Measurements from ENCODE around the gene DBF4.

DBF4 gene

DNA sequence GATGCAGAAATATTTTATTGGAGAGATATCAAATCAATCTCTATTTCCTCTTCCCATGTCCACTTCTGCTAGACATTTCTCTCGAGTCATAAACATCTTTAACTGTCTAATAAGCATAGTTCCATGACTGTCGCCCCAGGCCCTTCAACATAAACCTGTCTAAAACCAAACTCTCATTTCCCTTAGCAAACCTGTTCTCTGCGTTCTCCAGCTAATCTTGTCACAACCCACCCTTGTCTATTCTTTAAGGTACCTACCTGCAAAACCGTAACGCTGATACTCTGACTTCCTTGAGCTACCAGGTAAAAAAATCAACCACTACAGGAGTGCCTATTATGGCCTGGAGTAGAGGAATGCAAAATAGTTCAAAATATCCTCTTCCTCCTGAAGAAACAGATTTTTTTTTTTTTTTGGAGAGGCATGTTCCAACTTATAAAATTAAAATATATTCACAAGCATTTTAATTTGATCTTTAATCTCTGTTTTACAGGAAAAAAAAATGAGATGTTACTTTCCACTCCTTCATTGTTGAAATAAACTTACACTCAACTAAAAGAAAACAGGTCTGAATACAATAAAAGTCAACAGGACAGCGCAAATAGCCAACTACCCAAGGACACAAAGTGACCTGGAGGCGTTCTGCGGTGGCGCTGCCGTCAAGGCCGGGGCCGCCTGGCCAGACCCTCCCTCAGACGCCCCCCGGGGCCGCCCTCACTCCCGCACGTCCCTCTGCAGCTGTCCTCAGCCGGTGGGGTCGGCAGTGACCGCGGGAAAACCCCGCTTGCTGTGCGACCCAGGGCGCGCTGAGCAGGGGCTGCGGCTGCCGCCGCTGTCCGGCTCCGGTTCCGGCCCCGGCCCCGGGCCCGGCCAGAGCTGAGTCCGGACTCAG is 898 bp upstream of the DBF4 start:
- peak overlapping the region; percentile 97 for H3K27ac ChIP-seq
- TF ChIP-seq, protein P1, sequence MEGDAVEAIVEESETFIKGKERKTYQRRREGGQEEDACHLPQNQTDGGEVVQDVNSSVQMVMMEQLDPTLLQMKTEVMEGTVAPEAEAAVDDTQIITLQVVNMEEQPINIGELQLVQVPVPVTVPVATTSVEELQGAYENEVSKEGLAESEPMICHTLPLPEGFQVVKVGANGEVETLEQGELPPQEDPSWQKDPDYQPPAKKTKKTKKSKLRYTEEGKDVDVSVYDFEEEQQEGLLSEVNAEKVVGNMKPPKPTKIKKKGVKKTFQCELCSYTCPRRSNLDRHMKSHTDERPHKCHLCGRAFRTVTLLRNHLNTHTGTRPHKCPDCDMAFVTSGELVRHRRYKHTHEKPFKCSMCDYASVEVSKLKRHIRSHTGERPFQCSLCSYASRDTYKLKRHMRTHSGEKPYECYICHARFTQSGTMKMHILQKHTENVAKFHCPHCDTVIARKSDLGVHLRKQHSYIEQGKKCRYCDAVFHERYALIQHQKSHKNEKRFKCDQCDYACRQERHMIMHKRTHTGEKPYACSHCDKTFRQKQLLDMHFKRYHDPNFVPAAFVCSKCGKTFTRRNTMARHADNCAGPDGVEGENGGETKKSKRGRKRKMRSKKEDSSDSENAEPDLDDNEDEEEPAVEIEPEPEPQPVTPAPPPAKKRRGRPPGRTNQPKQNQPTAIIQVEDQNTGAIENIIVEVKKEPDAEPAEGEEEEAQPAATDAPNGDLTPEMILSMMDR (conservative IDR thresholded peaks at IDR 0.05) = no peak

DNA sequence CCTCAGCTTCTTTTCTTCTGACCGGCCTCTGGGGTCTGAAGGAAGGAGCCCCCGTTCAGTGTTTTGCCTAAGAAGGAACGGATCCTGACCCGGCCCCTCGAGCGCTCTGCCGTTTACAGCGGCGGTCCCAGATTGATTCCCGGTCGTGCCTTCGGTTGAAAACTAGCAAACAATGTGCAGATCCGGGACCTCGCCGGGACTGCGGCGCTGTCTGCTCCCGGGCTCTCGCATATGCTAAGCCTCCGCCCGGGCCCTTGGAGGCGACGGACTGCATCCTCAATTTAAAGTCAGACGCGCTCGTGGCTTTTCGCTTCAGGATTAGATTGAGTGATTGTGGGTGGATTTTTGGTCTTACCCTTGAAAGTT is 559 bp downstream of the DBF4 start:
- TF ChIP-seq, protein P1 (conservative IDR thresholded peaks at IDR 0.05) = no peak
- H3K27ac ChIP-seq = peak overlapping the region; percentile 97

GRCh38 chr7:87877366-87878040 is 1.2 kb downstream of the DBF4 start:
- TF ChIP-seq, protein P1 (conservative IDR thresholded peaks at IDR 0.05) = no peak
- peak overlapping the region; percentile 97 for H3K27ac ChIP-seq

- peak overlapping the region; percentile 97 for H3K27ac ChIP-seq
Observed at GRCh38 chr7:87878208-87878735, 2.0 kb downstream of the DBF4 start.

GRCh38 chr7:87882151-87882937 is 6.1 kb downstream of the DBF4 start:
- H3K27ac ChIP-seq = no peak overlapping the region
- TF ChIP-seq, protein P1 (conservative IDR thresholded peaks at IDR 0.05) = no peak

More at GRCh38 chr7:87878208-87878735, 2.0 kb downstream of the DBF4 start:
- TF ChIP-seq, protein P1 (conservative IDR thresholded peaks at IDR 0.05) = no peak

DNA sequence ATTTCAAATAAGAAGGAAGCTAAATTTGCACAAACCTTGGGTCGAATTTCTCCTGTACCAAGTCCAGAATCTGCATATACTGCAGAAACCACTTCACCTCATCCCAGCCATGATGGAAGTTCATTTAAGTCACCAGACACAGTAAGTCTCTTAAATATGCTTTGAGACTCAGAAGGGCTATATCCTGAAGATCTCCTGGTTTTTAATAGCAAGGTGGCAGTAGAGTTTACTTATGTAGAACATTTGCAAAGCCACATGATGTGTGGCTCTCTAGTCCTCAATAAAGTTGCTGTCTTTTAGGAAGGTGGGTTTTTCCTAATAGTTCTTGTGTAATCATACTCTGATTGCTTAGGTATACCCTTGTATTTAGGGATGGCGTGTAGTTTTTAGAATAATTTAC is 8.7 kb downstream of the DBF4 start:
- H3K27ac ChIP-seq = peak overlapping the region; percentile 38
- TF ChIP-seq, protein P1 (conservative IDR thresholded peaks at IDR 0.05) = peak; percentile 56

All from VCaP (cell line).